ENCODE data around the gene TBC1D22A.
"Not testable (repeated sequence)": the region's sequence is repeated elsewhere in the genome, so short reads cannot be mapped to it uniquely, and the experiment has no call there.

TBC1D22A gene

DNA sequence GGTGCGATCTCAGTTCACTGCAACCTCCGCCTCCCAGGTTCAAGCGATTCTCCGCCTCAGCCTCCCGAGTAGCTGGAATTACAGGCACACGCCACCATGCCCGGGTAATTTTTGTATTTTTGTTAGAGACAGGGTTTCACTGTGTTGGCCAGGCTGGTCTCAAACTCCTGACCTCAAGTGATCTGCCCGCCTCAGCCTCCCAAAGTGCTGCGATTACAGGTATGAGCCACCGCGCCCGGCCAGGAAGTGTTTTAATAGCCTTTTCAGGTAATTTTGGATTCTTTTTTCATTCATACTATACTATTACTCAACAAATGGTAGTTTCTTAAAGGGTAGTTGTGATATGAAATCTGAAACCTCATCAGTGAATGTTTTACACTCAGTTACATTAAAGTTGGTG lies 216.2 kb downstream of the TBC1D22A start:
- DNase-seq = not testable (repeated sequence)

DNA sequence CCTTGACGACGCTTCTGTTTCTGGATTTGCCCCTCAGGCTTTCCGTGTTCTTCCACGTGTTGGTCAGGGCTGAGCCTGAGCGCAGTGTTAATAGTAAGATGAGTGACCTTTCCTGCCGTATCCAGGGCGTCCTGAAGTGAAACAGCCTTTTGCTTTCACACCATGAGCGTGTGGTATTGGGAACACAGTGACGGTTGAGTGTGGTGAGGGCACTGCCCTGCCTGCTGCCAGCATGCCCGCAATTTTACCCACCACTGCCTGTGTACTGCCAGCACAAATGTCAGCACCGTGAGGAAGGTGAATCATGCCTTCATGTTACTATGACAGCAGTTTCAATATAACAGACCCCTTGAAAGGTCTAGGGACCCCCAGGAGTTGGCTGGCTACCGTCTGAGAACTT lies 217.1 kb downstream of the TBC1D22A start:
- no peak for DNase-seq

DNA sequence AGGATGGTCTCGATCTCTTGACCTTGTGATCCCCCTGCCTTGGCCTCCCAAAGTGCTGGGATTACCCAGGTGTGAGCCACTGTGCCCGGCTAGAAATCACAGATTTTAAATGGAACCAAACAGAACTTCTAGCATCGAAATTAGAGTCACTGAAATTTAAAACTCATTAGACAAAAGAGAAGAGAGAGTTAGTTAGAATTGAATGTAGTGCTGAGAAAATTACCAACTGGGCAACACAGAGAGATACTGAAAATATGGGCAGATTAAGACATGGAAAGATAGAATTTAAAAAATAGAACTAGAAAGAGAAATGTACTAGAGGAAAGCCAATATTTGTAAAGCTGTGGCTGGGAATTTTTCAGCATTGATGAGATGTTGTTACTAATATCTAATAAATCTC lies 217.9 kb downstream of the TBC1D22A start:
- no peak for DNase-seq

- no peak for DNase-seq
Observed at GRCh38 chr22:46982635-46983034, 220.2 kb downstream of the TBC1D22A start.

DNA sequence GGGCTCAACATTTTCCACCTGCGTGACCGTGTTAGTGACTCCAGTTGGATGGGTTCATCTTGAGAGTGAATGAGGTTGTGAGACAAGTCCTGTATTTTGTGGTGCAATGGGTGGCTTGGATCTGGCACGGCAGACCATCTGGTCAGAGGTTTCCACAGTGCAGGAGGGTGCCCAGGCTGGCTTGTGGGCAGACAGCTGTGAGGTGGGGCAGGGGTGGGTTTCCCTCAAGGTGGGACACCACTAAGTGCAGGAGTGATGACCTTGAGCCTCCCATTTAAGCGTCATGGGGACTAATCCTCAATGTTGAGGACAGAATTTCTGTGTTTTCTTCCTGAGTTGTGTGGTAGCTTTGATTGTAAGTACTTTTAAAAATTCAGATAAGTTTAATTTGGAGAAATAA lies 220.6 kb downstream of the TBC1D22A start:
- DNase-seq = no peak

- DNase-seq = no peak
Observed at GRCh38 chr22:46984751-46985506, 222.5 kb downstream of the TBC1D22A start.

GRCh38 chr22:46985507-46985882 lies 223.0 kb downstream of the TBC1D22A start:
- no peak for DNase-seq

DNA sequence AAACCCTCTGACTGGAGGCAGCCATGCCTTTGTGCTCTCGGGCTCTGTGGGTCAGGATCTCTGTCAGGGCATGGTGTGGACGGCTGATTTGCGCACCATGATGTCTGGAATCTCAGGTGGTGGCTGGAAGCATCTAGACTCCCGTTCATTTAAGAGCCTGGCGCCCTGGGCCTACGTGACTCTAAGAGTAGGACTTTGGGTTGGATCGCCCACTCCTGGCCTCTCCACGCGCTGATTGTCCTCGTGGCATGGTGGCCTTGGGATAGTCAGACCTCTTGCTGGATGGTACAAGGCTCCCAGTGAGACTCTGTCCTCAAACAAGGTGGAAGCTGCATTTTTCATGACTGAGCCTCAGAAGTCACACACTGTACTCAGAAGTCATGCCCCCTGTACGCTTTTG lies 224.3 kb downstream of the TBC1D22A start:
- no peak for DNase-seq

DNA sequence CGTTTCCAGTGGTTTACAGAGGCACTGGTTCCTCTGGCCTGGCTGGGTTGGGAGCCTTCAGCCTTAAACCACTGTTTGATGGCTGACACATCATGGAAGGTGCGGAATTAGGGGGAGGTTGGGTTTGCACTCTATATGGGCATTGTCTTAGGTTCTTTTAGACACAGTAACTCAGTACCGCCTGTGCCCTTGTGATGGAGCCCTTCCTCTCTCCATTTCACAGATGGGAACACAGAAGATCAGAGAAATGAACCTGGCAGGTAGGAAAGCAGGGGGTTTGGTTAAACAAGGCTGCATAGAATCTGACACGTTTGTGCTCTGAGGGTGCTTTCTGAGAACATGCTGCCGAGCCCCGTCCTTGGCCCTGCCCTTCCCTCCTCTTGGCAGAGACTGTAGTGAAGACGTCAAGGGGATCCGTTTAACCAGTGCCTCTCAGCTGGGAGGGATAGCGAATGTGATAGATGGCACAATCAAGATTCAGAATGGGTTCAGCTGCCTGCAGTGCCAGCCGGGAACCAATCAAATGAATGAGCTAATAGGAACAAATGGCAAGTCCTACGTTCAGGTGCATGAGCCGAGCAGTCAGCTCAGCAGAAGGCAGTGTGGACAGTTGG lies 228.6 kb downstream of the TBC1D22A start:
- no peak for DNase-seq

GRCh38 chr22:46991666-46992065 lies 229.2 kb downstream of the TBC1D22A start:
- DNase-seq = no peak

DNA sequence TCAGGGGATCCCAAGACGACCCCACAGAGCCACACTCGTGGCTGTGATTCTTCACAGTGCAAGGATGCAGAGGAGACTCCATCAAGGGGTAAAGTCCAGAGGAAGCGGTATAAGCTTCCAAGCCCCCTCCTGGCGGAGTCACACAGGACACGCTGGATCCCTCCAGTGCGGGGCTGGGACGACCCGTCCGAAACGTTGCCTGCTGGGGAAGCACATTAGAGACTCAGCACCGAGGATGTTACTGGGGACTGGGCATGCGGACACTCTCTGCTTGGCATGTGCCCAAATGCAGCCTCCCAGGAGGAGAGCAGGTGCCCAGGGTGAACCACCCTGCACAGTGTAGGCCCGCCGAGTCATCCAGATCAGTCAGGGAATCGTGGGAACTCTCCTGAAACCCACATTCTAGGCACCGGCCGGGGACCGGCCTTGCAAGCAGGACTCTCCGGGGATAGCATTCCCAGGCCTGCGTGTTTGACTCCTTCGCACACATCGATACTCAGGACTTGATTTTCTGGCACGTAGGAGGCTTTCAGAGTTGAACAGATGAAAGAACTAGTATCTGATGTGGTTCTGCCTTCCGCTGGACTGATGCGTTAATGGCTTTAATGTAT lies 229.8 kb downstream of the TBC1D22A start:
- DNase-seq = no peak

DNA sequence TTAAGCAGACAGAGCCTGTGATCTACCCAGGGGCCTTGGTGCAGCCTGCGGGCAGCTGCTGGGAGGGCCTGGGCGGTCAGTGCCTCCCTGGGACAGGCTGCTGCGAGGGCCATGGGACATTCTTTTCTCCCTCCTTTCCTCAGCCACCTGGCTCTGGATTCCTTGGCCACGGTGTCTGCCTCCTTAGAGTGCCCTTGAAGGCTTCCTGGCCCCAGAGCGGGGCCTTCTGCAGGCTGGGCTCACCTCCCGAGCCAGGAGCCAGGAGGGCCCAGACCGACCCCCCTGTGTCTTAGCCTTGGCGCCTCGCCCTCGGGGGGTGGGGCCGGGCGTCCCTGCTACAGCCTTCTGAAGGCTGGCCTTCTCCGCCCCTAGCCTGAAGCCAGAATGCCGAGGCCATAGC lies 231.2 kb downstream of the TBC1D22A start:
- no peak for DNase-seq

GRCh38 chr22:46994265-46994664 lies 231.8 kb downstream of the TBC1D22A start:
- DNase-seq = no peak

DNA sequence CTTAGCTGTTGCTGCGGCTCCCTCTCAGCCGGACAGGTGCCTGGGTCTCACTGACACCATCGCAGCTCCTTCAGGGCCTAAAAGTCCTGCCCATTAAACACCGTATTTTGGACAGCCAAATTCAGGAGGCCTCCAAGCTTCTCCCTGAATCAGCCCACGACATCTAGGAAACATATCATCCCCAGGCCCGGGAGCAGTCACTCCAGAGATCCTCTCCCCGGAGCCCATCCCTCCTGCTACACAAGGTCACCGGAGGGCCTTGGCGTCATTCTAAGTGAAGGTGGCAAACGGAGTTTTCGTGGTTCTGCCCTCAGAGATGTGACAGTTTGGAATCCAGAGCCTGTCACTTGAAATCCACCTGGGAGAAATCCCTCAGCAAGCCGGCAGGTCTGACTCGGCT lies 232.5 kb downstream of the TBC1D22A start:
- DNase-seq = no peak

- no peak for DNase-seq
Observed at GRCh38 chr22:46995501-46996360, 233.3 kb downstream of the TBC1D22A start.

DNA sequence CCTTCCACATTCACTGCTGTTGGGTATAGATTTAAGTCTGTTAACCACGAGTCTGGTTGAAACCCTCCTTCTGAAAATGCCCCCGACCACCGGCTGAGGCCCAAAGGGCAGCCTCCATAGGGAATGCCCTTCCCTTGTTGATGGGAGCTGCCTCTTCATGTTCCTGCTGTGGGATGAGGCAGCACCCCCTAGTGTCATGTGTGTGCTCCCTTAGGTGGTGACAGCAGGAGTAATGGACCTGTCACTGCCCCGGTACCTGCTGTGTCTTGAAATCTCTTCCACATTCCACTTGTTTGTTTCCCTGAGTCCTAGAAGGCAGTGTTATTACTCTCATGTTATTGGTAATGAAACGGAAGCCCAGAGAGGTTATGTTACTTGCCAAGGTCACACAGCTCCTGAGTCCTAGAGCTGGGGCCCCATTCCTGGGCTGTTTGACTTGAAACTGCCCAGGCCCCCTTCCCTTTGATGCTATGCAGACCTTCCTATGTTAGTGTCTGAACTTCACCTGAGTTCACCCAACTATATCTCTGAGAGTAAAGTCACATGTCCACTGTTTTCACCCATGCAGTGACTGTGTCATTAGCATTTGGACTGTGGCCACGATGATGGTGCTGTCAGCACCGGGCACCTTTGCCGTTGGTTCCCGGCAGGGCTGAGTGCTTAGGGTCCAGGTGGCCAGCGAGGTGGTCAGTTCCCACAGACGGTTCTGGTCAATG lies 234.3 kb downstream of the TBC1D22A start:
- no peak for DNase-seq

GRCh38 chr22:46997311-46997970 lies 235.0 kb downstream of the TBC1D22A start:
- no peak for DNase-seq

GRCh38 chr22:46998331-46998730 lies 235.9 kb downstream of the TBC1D22A start:
- DNase-seq = no peak

- DNase-seq = no peak
Observed at GRCh38 chr22:47000256-47000655, 237.8 kb downstream of the TBC1D22A start.

DNA sequence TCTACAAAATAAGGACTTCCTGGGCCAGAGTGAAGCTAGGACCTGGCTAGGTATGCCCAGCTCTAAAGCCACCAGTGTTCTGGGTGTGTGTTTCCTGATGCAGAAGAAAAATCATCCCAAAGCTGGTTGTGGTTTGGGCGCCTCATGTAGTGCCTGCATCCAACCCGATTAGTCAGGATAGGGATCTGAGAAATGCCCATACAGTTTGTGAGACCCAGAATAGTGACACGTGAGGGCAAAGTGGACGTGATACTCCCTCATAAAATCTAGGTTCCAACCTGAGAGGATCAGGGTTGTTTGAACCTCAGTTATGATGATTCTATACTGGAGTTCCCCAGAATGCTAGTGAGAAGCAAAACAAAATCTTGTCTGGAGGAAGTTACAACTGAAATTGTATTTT lies 238.4 kb downstream of the TBC1D22A start:
- no peak for DNase-seq

DNA sequence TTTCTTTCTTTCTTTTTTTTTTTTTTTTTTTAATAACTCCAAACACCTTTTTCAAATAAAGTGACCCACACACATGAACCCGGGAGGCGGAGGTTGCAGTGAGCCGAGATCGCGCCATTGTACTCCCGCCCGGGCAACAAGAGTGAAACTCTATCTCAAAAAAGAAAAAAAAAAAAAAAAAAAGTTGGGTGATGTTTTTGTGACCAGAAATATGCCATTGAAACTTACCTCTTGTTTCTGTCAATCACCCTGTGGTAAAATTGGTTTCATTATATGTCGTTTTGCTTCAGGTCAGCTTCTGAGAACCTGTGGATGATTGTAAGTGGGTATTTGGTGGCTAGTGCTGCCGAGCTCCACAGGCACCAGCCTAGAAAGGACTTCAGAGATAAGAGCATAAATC lies 238.8 kb downstream of the TBC1D22A start:
- DNase-seq = no peak

- DNase-seq = no peak
Observed at GRCh38 chr22:47002692-47003091, 240.2 kb downstream of the TBC1D22A start.

Data from cortex of kidney (tissue), 1 donor.